ENCODE measurements around the gene VPS13D.
"Not testable (repeated sequence)": the region's sequence is repeated elsewhere in the genome, so short reads cannot be mapped to it uniquely, and the experiment has no call there.

Gene VPS13D

DNA sequence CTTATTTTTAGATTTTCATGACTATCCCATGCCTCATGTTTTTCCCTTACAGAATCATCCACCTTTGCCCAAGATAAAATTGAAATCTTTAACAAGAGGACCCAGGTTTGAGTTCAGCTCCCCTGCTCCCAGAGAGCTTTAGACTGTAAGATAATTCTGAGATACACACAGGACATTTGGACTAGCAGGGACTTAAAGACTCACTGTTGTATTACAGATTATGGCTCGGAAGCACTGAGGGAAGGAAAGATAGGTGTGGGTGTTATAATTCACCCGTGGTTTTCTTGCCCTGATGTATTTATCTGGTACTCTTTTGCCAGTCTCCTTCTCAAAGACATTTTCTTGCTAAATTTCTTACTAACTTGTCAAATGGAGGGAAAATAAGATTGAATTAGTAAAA lies 238.5 kb downstream of the VPS13D start:
- no peak for DNase-seq (ENCODE audit: low read depth in 3 of 3)

DNA sequence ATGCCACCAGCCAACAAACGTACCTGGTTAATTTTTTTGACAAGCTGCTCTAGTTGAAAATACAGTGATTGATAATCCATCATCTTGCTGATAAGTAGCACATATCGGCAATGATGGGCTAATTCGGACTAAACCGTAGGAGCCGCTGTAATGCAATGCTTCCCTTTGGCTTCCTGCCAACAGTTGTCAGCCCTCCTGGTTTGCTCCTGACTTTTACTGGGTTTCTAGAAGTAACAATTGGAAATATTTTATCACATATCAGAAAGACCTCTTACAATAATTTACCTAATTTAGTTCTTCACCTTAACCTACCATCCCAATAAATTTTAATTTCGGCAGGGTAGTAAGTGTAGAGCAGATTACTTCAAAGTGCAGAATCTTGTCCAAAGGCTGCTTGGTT lies 239.7 kb downstream of the VPS13D start:
- no peak for DNase-seq (ENCODE audit: low read depth in 3 of 3)

DNA sequence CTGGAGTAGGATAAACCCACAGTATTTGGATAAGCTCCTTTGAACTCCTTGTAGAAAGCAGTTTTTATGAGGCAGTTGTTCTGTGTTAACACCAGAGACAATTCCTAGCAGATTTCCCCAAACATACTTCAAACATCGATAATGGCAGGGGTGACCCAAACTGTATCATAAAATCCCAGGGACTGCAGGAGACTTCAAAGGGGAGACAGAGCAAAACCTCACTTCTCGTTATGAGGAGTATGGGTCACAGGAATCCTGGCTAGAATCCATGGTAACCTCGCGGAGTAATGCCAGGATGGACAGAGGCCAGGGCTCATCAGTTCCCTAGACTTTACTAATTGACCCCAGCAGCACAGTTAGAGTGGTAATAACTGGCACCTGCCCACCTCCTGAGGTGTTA lies 240.2 kb downstream of the VPS13D start:
- DNase-seq (ENCODE audit: low read depth in 3 of 3), result no peak

DNA sequence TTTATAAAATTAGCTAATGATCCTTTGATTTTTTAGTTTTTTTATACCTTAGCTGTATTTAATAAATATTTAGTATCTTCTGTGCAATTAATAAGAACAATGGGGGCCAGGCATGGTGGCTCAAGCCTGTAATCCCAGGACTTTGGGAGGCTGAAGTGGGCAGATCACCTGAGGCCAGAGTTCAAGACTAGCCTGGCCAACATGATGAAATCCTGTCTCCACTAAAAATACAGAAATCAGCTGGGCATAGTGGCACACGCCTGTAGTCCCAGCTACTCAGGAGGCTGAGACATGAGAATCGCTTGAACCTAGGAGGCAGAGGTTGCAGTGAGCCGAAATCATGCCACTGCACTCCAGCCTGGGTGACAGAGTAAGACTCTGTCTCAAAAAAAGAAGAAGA lies 241.1 kb downstream of the VPS13D start:
- DNase-seq (ENCODE audit: low read depth in 3 of 3), result not testable (repeated sequence)

DNA sequence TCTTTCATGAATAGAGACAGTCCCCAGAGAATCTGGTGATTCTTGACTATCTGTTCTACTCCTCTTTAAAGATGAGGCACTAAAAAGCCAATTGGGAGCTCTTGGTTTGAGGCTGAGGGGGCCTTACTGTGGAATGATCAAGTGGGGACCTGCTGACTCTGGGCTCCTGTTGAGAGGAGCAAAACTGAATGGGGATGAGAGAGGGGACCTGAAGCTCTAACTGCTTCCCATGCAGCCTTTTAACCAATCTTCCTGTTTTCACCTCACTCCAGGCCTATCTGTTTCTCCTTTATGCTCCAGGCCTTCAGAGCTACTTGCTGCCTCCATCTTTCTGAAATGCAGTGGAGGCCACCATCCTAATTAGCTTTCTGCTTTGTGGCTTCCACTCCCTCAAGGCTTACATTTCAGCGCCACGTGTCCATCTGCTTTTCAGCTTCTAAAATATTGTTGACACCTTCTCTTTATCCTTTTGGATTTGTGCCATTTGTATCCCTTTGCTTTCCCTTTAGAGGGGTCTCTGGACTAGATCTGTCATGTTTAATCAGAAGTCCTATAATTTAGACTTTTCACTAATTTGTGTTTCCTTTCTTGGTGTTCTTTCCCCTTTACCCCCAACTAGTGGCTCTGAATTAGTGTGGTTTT lies 242.4 kb downstream of the VPS13D start:
- no peak for DNase-seq (ENCODE audit: low read depth in 3 of 3)

DNA sequence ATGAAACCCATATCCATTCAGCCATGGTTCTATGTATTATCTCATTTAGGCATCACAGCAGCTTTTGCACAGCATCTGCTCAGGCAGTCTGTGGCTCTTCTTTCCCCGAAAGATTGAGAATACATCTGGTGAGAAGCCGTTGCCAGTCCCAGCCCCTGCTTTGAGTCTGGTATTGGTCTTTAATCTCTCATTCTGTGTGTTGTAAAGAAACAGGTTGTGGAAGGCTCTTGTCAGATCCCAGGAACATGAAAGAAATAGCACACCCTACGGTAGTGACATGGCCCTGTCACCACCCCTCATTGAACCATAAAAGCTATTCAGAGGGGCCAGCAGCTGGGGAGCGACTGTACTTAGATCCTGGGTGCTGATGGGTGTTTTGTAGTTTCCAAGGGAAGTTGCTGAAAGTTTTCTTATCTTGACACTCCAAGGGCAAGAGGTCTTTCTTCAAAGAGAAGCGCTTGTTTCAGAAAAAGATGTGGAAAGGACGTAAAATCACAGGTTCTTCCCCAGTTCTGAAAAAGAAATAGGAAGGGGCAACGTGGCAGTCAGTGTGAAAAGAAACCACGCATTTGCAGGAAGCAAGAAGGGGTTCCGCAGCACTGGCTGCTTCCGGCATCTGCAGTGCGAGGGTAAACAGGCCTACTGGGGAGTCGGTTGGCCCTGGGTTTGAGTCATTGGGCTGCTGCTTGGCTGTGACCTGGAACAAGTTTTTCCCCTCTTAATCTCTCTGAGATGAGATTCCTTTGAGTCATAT lies 243.1 kb downstream of the VPS13D start:
- peak; percentile 62 to 80 (median 63) for DNase-seq (ENCODE audit: low read depth in 3 of 3)

DNA sequence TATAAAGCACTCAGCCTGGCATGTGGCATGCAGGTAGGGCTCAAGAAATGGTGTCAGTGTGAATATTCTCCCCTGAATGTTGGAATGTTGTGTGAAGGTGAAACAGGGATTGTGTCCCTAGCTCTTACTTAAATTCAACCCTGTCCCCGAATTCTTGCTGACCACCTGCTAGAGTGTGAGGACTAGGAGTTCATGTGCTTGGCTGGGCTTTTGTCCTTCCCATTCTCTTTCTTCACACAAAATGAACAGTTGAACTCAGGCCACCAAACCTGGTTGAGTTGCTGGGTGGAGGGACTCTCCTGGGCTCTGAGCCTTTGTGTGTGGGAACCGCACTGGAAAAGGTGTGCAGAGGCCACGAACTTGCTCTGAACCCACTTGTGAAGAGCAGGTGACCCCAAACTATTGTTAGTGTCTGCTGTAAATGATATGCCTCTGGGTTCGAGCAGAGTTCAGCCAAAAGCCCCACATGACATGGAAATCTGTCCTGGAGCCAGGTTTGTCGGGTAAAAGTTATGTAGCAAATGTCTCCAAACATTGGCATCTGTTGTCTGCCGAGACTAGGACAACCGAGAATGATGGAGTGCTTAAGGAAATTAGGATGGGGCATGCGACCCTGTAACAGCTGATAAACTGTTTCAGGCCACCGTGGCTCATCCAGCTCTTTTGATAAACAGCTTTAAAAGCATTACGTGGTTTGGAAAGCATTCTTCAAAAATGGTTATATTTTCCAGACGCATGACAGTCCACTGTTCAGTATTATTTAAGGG lies 243.9 kb downstream of the VPS13D start:
- no peak for DNase-seq (ENCODE audit: low read depth in 3 of 3)

DNA sequence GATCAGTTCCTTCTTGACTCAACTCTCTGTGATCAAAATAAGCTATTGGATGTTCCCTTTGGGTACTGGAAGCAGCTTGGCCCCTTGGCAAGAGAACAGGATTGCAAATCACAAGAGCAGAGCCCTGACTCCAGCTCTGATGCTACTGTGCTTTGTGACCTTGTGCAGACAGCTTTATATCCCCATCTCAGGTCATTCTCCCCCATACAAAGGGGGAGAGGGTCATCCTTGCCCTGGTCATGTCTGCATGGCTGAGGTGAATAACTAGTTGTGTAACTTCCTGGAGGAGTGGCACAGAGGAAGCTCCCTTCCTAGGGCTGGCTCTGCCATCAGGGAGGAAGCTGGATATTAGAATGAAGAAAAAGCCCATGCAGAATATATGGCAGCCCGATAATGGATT lies 245.3 kb downstream of the VPS13D start:
- DNase-seq (ENCODE audit: low read depth in 3 of 3), result no peak

DNA sequence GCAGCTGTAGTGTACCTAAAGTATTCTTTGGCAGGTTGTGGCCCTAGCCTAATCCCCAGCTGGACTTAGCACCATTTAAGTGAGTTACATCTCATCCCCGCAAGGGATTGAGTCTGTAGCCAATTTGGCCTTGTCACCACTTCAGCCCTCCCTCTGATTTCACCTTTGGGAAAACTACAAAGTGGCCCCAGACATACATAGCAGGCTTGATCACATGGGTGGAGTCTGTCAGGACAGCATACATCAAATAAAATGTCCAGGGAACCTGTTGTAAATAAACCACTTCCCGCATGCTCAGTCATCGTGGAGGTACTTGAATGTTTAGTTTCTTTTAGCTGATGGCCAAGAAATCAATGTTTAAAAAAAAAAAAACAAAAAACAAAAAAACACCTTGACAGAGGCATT lies 245.7 kb downstream of the VPS13D start:
- DNase-seq (ENCODE audit: low read depth in 3 of 3), result no peak

DNA sequence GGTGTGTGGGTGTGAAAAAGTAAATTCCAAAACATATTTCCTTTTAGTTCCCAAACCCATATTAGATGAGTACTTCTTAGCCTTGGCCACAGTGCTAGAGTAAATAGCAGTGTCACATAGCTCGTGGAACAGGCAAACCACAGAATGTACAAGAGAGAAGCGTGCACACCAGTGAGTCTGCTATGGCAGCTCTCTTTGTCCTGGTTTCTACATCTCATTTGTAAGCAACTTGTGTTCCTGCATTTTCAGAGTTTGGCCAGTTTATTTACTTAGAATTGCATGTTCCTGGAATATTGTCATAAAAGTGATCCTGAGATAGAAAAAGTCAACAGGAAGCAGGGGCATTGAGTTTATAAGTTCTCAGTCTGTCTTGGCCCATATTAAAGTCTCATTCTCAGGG lies 246.1 kb downstream of the VPS13D start:
- no peak for DNase-seq (ENCODE audit: low read depth in 3 of 3)

DNA sequence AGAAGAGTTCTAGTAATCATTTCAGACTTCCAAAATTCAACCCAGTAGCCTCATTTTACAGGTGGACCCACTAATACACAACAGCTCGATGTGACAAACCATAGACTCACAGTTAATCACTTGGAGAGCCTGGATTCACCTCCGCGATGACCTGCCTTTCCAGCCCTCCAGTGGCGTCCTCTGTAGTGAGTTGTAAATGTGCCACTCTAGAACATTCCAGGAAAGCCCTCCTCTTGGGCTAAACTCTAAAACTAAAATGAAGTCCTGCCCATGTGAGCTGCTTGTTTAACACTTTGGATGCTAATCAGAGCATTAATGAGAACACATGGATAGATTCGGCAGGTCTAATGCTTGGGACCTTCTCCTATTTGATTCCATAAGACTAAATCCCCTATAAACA lies 247.5 kb downstream of the VPS13D start:
- no peak for DNase-seq (ENCODE audit: low read depth in 3 of 3)

DNA sequence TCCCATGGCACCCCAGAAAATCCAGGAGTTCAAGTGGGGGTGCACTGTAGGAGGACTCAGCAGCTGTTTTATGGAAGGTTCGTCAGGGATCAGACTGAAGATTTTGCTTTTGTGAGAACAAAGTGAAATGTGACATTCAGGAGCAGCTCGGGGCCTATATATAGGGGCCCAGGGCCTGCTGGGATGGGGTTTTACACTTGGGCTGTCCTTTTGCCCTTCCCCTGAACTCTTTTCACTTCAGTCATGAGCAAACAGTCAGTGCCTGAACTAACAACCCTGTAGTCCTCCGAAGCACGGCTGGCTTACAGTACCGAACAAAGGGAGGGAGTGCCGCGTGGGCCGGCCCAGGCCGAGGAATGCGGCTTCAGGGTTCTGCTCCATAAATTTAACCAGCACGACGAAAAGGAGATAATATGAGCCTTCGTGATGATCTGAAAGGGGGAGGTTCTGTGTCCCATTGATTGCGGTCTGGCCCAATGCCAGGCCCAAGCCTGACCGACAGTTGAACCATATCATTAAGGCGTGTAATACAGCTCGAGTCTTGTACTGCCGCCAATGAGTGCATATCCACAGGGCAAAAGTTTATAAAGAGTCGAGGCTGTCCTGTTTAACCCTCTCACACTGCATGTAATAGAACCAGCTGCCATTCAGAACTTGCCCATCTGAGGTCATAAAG lies 248.2 kb downstream of the VPS13D start:
- no peak for DNase-seq (ENCODE audit: low read depth in 3 of 3)

DNA sequence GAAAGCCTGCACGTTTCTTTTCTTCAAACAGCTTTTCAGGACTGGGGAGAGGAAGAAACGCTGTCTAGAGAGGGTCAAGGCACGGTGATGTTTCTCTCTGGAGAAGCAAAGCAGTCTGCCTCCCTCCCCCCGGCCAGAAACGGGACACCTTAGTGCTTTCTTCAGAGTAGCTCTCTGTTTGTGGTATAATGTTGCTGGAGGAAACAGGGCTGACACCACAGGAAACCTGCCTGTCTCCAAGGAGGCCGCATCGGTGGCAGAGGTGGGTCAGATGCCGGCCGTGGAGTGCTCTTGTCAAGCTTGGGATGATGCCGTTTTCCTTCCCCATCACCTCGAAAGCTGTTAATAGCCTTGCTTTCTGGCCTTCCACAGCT lies 248.8 kb downstream of the VPS13D start:
- DNase-seq (ENCODE audit: low read depth in 3 of 3), result no peak

DNA sequence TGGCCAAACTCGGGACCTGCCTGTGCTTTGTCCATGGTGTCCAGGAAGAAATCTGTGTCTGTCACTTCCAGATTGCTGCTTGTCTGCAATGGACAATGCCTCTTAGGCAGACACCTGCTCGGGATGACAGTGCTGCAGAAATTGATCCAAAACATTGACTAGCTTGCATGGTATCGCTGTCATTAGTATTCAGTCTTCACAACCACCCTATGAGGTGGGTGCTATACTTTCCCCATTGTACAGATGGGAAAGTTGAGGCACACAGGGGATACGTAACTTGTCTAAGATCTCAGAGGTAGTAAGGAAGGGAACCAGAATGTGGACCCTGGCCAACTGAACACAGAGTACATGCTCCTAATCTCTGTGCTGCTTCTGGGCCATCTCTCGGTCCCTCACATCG lies 249.5 kb downstream of the VPS13D start:
- no peak for DNase-seq (ENCODE audit: low read depth in 3 of 3)

DNA sequence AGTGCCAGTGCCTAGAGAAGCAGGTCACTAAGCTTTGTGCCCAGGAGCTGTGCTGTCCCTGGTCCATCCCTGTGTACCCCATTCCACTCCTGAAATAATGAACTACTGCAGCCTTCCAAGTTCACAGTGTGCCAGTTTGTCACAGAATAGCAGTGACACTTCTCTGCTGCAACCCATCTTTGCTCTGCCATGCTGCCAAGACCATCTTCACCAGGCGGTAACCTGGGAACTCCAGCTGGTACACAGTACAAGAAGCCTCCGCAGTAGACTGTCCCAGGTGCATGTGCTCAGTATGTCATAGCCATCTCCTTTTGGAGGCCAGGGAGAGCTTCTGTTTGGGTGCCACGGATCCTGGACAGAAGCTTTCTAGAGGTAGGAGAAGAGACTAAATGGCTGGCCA lies 250.2 kb downstream of the VPS13D start:
- no peak for DNase-seq (ENCODE audit: low read depth in 3 of 3)

DNA sequence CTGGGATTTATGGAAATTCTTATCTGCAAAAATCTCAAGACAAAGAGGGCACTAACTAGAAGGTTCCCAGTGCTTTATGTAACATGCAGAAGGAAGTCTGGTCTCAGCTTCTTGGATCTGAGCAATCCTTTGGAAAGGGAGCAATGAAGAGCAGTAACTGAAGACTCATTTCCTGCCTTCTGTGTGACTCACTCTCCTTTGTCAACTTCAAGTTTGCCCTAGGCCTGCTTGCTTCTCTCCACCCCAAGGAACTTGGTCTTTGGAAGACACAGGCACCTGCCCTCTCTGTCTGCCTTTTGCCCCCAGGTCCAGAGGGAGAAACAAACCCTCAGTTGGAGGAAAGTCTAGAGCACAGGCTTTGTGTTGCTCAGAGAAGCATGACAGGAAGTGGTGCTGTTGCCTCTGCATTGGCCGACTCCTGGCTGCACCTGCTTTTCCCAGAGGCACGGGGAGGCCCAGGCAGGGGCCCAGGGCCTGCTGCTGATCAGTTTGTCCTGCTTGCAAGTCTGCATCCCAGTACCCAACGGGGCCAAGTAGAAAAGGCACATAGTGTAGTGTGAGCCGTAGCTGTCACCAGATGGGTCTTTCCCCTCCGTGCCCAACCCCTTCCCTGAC lies 251.0 kb downstream of the VPS13D start:
- DNase-seq (ENCODE audit: low read depth in 3 of 3), result no peak

DNA sequence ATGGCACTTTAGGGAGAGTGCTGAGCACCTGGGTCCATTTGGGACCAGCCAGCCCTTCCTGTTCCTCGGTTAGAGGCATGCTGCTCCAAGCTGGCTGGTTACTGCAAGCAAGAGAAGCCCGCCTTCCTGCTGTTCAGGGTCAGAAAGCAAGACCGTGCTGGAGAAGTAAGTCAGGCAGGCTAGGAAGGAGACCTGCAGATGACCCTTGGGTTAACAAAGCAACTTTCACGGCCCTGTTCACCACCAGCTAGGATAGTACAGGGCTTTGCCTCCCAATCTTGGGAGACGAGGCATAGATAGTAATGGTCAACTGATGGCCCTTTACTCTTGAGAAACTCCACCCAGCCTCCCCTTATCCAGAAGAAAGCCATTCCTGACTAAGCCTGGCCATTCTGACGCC lies 252.1 kb downstream of the VPS13D start:
- DNase-seq (ENCODE audit: low read depth in 3 of 3), result no peak

DNA sequence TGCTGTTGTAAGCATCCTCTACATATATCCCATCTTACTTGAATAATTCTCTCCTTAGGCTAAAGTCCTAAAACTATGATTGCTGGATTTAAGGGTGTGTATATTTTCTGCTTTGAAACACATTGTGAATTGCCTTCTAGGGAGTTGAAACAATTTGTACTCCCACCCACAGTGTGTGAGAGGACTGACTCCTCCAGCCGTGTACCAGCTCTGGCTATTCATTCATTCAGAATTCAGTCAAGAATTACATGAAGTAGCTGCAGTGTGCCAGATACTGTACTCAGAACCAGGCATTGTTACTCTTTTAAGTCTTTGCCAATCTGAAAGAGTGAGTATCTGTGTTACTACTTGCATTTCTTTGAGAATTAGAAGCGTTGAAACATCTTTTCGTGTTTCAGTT lies 253.2 kb downstream of the VPS13D start:
- DNase-seq (ENCODE audit: low read depth in 3 of 3), result no peak

DNA sequence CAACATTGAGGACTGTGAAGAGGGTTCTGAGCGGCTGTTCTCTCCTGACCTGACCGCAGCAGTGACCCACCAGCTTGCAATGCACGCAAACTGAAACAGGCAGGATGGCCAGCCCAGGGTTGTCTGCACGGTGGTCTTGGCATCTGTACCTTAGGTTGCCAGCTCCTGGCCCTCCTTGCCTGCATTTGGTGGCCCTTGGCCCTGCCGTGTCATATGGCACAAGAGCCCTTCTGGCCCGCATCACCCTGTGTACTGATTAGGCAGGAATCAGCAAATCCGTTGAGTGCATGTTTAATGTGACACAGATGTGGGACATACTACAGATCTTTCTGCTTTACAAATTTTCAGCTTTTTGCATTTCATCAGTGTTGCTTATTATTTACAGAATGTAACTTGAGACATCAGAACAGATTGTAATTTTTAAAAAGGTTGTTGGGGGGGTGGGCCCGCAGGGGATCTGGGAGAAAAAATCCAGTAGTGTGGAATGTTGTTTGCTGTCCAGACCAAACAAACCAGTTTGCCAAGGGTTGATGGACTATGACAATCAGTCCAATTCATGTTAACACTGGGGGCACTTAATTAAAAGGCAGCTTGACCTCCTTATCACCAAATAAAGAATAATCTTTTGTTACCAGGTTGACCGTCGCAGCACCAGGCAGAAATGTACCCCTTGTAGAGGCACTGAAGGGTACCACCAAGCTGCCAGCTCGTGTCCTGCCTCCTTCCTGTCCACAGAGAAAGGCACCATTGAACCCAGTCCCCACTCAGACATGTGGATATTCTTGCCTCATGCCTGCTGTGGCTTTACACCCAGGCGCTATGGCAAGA lies 255.6 kb downstream of the VPS13D start:
- no peak for DNase-seq (ENCODE audit: low read depth in 3 of 3)

DNA sequence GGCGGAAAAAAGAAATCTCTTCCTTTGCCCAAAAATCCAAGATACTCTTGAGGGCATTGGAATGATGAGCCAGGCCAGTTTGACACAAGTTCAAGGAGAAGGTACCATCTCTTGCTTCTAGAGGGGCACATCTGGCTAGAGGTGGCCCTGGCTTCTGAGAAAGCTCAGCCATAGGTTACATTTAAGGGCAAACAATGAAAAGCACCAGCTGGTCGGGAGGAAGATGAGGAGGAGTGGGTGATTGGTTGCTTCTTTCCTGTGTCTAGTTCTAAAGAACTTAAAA lies 256.2 kb downstream of the VPS13D start:
- DNase-seq (ENCODE audit: low read depth in 3 of 3), result no peak

DNA sequence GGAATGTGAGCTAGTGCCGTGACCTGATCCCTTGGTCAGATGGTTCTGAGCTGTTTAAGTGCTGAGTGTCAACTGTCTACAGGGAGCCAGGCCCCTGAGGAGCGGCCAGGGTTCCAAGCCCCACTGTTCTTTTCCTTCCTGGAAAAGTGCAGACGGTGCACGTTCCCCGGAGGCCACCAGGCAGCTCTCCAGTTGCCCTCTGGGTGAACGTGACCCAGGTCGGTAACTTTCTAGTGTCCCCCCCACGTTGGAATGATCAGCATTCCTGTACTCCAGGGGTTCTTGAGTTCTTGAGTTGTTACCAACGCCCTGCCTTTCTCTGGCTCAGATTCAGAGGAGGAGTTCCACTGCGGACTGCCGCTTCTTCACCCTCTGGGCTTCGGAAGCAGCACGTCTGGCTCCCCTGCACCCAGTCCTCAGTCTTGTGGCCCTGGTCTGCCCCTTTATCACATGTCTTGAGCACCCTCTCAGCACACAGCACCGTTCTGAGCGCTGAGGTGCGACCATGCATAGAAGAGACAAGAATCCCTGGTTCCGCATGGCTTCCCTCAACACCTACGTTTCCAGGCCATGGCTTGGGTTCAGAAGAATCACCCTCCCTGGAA lies 256.7 kb downstream of the VPS13D start:
- DNase-seq (ENCODE audit: low read depth in 3 of 3), result no peak
